Suprapubic skin (tissue), 4 donors: Measurements from ENCODE around the gene PNPLA8. TPM values are rescaled to one million over a fixed set of nuclear protein-coding genes. Genes with fewer than 3 reads are reported as not detected.

Source experiments
- DNase-seq, 2 donors: peaks; one replicate each; pipeline ENCODE4 v3.0.0-alpha.2; 2019; ENCODE audit warnings: low spot score in 2 of 2
- H3K27ac ChIP-seq: fragments of 200-600 bp; sonication (generic); one replicate; pipeline ENCODE4 v1.5.1; 2019
- H3K27me3 ChIP-seq: fragments of 200-600 bp; sonication (generic); one replicate; pipeline ENCODE4 v1.5.1; 2019
- H3K36me3 ChIP-seq: fragments of 200-600 bp; sonication (generic); one replicate; pipeline ENCODE4 v1.5.1; 2019
- H3K4me1 ChIP-seq: fragments of 200-600 bp; sonication (generic); one replicate; pipeline ENCODE4 v1.5.1; 2019
- H3K4me3 ChIP-seq: fragments of 200-600 bp; sonication (generic); one replicate; pipeline ENCODE4 v1.5.1; 2019; ENCODE audit warnings: mild to moderate bottlenecking
- H3K9me3 ChIP-seq: fragments of 200-600 bp; sonication (generic); one replicate; pipeline ENCODE4 v1.5.1; 2019
- EP300 ChIP-seq: sonication (generic); formaldehyde crosslinking; IDR thresholded peaks from one replicate; pipeline ENCODE4 v1.6.1; 2017; ENCODE audit warnings: antibody characterized with exemption
- POLR2A ChIP-seq, 2 donors: fragments of 450-650 bp; IDR thresholded peaks; one replicate each; pipeline ENCODE4 v1.6.1; 2017; ENCODE audit warnings: antibody characterized with exemption in 2 of 2, mild to moderate bottlenecking in 2 of 2, moderate library complexity in 2 of 2
- POLR2AphosphoS5 ChIP-seq, 3 donors: sonication (generic); formaldehyde crosslinking; IDR thresholded peaks; one replicate each; pipeline ENCODE4 v1.6.1; 2017; ENCODE audit warnings: antibody characterized with exemption in 3 of 3
- WGBS: methylation state at CpG from one replicate; pipeline ENCODE4 v1.1.5; 2018; 5-methylcytosine and 5-hydroxymethylcytosine counted together
- total RNA-seq, 4 donors: library from RNA; depleted of rRNA; stranded (reverse); fragments of >200 nt; gene quantifications; one replicate each; pipeline ENCODE4 v1.1.0, GENCODE V29; 2016
- TF ChIP-seq, protein P1 (sequence below), 2 donors: fragments of 200-600 bp in 1 of 2; fragments of 450-650 bp in 1 of 2; sonication (generic) in 1 of 2; IDR thresholded peaks; one replicate each; pipeline ENCODE4 v1.5.1; 2016 to 2019; ENCODE audit warnings: antibody characterized with exemption in 2 of 2, mild to moderate bottlenecking in 1 of 2, moderate library complexity in 1 of 2

The PNPLA8 gene
- total RNA-seq, 4 donors from 2014 or later: 28.1 to 49.8 (median 41.5) TPM

DNA sequence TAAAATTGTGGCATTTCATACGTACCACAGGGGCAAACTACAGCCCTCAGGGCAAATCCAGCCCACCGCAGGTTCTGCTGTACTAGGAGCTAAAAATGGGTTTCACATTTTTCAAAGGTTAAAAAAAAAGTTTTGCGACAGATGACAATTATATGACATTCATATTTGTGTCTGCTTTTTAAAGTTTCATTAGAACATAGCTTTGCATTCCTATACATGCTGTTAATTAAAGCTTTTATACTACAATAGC is 758 bp upstream of the PNPLA8 start:
- Histone ChIP-seq H3K27ac (peak overlapping the region; percentile 100), H3K4me1 (peaks cover 47% of the 10 kb centered on the region), H3K27me3 (no peaks in the 10 kb centered on the region), H3K36me3 (no peaks in the 10 kb centered on the region), H3K4me3 (peak overlapping the region; percentile 73), H3K9me3 (no peaks in the 10 kb centered on the region)
- TF ChIP-seq POLR2A (IDR thresholded peaks at IDR 0.05): no peak
- no peak for TF ChIP-seq POLR2AphosphoS5 (IDR thresholded peaks at IDR 0.05)
- TF ChIP-seq EP300: no peak
- TF ChIP-seq, protein P1, sequence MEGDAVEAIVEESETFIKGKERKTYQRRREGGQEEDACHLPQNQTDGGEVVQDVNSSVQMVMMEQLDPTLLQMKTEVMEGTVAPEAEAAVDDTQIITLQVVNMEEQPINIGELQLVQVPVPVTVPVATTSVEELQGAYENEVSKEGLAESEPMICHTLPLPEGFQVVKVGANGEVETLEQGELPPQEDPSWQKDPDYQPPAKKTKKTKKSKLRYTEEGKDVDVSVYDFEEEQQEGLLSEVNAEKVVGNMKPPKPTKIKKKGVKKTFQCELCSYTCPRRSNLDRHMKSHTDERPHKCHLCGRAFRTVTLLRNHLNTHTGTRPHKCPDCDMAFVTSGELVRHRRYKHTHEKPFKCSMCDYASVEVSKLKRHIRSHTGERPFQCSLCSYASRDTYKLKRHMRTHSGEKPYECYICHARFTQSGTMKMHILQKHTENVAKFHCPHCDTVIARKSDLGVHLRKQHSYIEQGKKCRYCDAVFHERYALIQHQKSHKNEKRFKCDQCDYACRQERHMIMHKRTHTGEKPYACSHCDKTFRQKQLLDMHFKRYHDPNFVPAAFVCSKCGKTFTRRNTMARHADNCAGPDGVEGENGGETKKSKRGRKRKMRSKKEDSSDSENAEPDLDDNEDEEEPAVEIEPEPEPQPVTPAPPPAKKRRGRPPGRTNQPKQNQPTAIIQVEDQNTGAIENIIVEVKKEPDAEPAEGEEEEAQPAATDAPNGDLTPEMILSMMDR (IDR thresholded peaks at IDR 0.05): no peak
- 5% methylated on average over 3 of the region's 3 CpGs for WGBS
- DNase-seq: no peak

DNA sequence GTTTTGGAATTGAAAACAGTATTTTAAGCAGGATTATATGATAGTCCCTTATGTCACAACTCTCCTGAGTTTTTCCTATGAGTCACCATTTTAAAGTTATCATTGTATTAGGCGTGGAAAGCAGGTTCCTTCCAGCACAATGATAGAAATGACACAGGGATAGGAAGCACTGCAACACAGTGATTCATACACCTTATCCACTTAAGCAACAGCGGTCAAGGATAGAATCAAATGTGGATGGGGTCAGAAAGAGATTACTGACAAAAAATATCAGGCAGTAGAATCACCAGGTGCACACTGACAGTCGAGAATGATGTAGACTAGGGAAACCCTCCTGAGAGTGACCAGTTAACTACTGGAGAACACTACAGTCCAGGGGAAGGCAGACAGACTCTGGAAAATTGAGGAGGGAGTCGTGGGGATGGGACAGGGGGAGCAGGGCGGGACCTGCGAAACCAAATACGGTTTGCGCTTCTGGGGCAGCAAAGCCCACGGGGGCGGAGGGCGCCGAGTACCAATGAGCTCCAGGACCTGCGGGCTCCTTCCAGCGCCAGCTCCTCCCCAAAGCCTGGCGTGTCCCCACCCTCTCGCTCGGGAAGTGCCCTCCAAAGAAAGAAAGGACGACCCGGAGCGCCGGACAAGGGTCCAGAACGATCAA is 479 bp downstream of the PNPLA8 start:
- whole genome bisulfite sequencing: under 1% methylated on average over 20 of the region's 22 CpGs
- Histone ChIP-seq H3K27me3 (no peaks in the 10 kb centered on the region), H3K36me3 (no peaks in the 10 kb centered on the region), H3K4me3 (peak overlapping the region; percentile 73), H3K9me3 (no peaks in the 10 kb centered on the region), H3K4me1 (peaks cover 55% of the 10 kb centered on the region), H3K27ac (peak overlapping the region; percentile 100)
- no peak for DNase-seq
- TF ChIP-seq EP300: no peak
- TF ChIP-seq, protein P1 (IDR thresholded peaks at IDR 0.05): no peak
- TF ChIP-seq POLR2AphosphoS5 (IDR thresholded peaks at IDR 0.05): peak; percentile 13 to 41 (median 22)
- TF ChIP-seq POLR2A (IDR thresholded peaks at IDR 0.05): peak in 1 of 2 donors; percentile 9

DNA sequence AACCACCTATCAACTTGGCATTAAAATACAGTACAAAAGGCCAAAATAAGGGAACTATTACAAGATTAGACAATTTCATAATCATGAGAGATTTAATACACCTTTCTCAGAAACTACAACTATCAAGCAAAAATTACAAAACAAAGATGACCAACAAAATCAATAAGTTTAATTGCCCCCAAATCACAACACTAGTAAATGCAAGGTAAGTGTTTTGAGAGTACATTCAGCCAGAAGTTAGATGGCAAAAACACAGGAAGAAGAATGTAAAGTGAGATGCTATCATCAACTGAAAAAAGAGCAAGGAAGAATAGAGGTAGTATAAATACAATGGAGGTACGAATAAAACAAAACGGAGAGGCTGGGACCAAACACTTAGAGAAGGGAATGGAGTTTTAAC is 3.2 kb downstream of the PNPLA8 start:
- WGBS: 94% methylated on average over 2 of the region's 2 CpGs
- Histone ChIP-seq H3K4me1 (peaks cover 61% of the 10 kb centered on the region), H3K9me3 (no peaks in the 10 kb centered on the region), H3K36me3 (peaks cover 5% of the 10 kb centered on the region), H3K27ac (no peak overlapping the region), H3K27me3 (no peaks in the 10 kb centered on the region), H3K4me3 (no peak overlapping the region)
- no peak for DNase-seq
- TF ChIP-seq POLR2A (IDR thresholded peaks at IDR 0.05) (no peak), POLR2AphosphoS5 (IDR thresholded peaks at IDR 0.05) (no peak), EP300 (no peak)
- TF ChIP-seq, protein P1 (IDR thresholded peaks at IDR 0.05): no peak

DNA sequence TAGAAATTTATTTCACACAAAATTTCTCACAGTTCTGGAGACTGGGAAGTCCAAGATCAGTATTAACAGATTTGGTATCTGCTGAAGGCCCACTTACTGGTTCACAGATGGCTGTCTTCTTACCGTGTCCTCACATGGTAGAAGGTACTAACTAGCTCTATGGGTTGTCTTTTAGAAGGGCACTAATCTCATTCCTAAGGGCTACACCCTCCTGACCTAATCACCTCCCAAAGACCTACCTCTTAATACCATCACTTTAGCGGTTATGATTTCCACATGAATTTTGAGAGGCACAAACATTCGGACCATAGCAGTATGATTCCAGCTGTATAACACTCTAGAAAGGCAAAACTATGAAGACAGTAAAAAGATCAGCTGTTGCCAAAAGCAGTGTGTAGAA is 8.0 kb downstream of the PNPLA8 start:
- 96% methylated on average over 3 of the region's 3 CpGs for WGBS
- Histone ChIP-seq H3K4me3 (no peak overlapping the region), H3K9me3 (no peaks in the 10 kb centered on the region), H3K4me1 (peaks cover 31% of the 10 kb centered on the region), H3K27me3 (no peaks in the 10 kb centered on the region), H3K27ac (no peak overlapping the region), H3K36me3 (peaks cover 33% of the 10 kb centered on the region)
- no peak for TF ChIP-seq EP300
- TF ChIP-seq POLR2AphosphoS5 (IDR thresholded peaks at IDR 0.05): no peak
- TF ChIP-seq, protein P1 (IDR thresholded peaks at IDR 0.05): no peak
- no peak for DNase-seq

DNA sequence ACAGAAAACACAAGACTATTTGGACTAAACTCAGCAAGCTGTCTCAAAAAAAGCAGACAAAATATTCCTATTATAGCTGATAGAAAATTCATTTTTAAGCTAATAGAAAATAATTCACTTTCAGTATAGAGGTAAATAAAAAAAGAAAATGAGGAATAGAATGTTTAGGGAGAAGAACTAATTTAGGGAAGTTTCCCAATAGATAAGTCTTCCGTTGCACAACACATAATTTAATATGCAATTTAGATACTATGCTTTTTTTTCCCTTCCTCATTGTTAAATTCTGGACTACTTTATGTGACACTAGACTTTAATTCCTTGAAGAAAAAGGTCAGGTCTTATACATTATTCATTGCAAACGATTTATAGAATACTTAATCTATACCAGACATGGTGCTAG is 10.3 kb downstream of the PNPLA8 start:
- Histone ChIP-seq H3K9me3 (no peaks in the 10 kb centered on the region), H3K36me3 (peaks cover 50% of the 10 kb centered on the region), H3K27ac (no peak overlapping the region), H3K4me1 (peaks cover 14% of the 10 kb centered on the region), H3K27me3 (no peaks in the 10 kb centered on the region), H3K4me3 (no peak overlapping the region)
- WGBS: 82% methylated on average over 2 of the region's 2 CpGs
- DNase-seq: no peak
- no peak for TF ChIP-seq POLR2A (IDR thresholded peaks at IDR 0.05)
- TF ChIP-seq, protein P1 (IDR thresholded peaks at IDR 0.05): no peak
